OCI-LY7 (cell line): ENCODE results near the gene GALR3. TPM values are rescaled to one million over a fixed set of nuclear protein-coding genes. Genes with fewer than 3 reads are reported as not detected.

Source experiments
- BruUV-seq: library from RNA; stranded (reverse); fragments of 400-500 nt; replicated peaks from 2 replicates; lab custom pipeline; 2021; lab: Mats Ljungman, UMichigan
- CTCF ChIA-PET: fragments of 300-600 bp; sonication (Branson Sonifier 250); formaldehyde crosslinking; loops from one replicate; lab custom pipeline; 2022; ENCODE audit warnings: antibody characterized with exemption; ENCODE audit not compliant: unreplicated experiment; lab: Charles Lee
- POLR2A ChIA-PET: fragments of 300-600 bp; sonication (Branson Sonifier 250); formaldehyde crosslinking; loops from one replicate; lab custom pipeline; 2022; ENCODE audit warnings: antibody characterized with exemption; lab: Charles Lee
- DNase-seq: peaks from one replicate; pipeline ENCODE4 v3.0.0-alpha.2; 2015; ENCODE audit warnings: low spot score
- H2AFZ ChIP-seq: fragments of 200-600 bp; sonication (generic), shearing (Covaris generic); 2 replicates; pipeline ENCODE4 v1.6.1; 2014; ENCODE audit warnings: mild to moderate bottlenecking, antibody characterized with exemption, low read length, moderate library complexity
- H3K27ac ChIP-seq: fragments of 200-600 bp; sonication (generic); 2 replicates; pipeline ENCODE4 v1.5.1; 2014; ENCODE audit warnings: mixed run types, low read depth, mild to moderate bottlenecking, moderate library complexity, low read length, inconsistent platforms; ENCODE audit not compliant: poor library complexity, severe bottlenecking
- H3K36me3 ChIP-seq: fragments of 200-600 bp; sonication (generic); 2 replicates; pipeline ENCODE4 v1.6.1; 2014; ENCODE audit warnings: mild to moderate bottlenecking, antibody characterized with exemption, low read length, moderate library complexity, mixed read lengths; ENCODE audit not compliant: insufficient read depth
- H3K4me1 ChIP-seq: fragments of 200-600 bp; sonication (generic); 2 replicates; pipeline ENCODE4 v1.5.1; 2014; ENCODE audit warnings: mild to moderate bottlenecking, low read length; ENCODE audit not compliant: insufficient read depth, poor library complexity, severe bottlenecking
- H3K4me2 ChIP-seq: fragments of 200-600 bp; sonication (generic); 2 replicates; pipeline ENCODE4 v1.6.1; 2014; ENCODE audit warnings: mild to moderate bottlenecking, low read length
- H3K4me3 ChIP-seq: fragments of 200-600 bp; sonication (generic); 2 replicates; pipeline ENCODE4 v1.5.1; 2014; ENCODE audit warnings: mild to moderate bottlenecking, low read depth, low read length; ENCODE audit not compliant: poor library complexity, severe bottlenecking
- H3K79me2 ChIP-seq: fragments of 200-600 bp; sonication (generic); 2 replicates; pipeline ENCODE4 v1.6.1; 2016; ENCODE audit warnings: low read depth, mild to moderate bottlenecking, low read length, moderate library complexity, mixed read lengths; ENCODE audit not compliant: insufficient read depth
- H3K9me2 ChIP-seq: fragments of 200-600 bp; sonication (generic); 2 replicates; pipeline ENCODE4 v1.6.1; 2016; ENCODE audit warnings: mild to moderate bottlenecking, low read length, mixed read lengths; ENCODE audit not compliant: insufficient read depth
- H3K9me3 ChIP-seq: fragments of 200-600 bp; sonication (generic); 2 replicates; pipeline ENCODE4 v1.6.1; 2014; ENCODE audit warnings: mild to moderate bottlenecking, mixed run types, low read length, mixed read lengths
- H4K20me1 ChIP-seq: fragments of 200-600 bp; sonication (generic); 2 replicates; pipeline ENCODE4 v1.6.1; 2014; ENCODE audit warnings: mild to moderate bottlenecking, antibody characterized with exemption, low read length, moderate library complexity, mixed read lengths; ENCODE audit not compliant: insufficient read depth
- EZH2phosphoT487 ChIP-seq: fragments of 200-600 bp; sonication (generic); IDR thresholded peaks from 2 replicates; pipeline ENCODE4 v1.6.1; 2018; ENCODE audit warnings: low read depth, borderline replicate concordance, mild to moderate bottlenecking, mixed run types, antibody characterized with exemption, low read length, moderate library complexity, mixed read lengths
- intact Hi-C: fragments of 100-400 bp; cut with micrococcal nuclease; formaldehyde crosslinking; loops from one replicate; pipeline ENCODE4 v1.10.0; 2022; ENCODE audit not compliant: unreplicated experiment
- total RNA-seq, 2 experiments: library from RNA; depleted of rRNA in 1 of 2; stranded (reverse); fragments of >200 nt in 1 of 2; shearing (Covaris generic) in 1 of 2; gene quantifications; 2 replicates each; pipeline ENCODE4 v1.2.3, GENCODE V29; 2014 to 2022
- TF ChIP-seq, protein P1 (sequence below): fragments of 200-600 bp; sonication (generic); conservative IDR thresholded peaks from 2 replicates; pipeline ENCODE4 v1.5.1; 2014; ENCODE audit warnings: mild to moderate bottlenecking, antibody characterized with exemption, low read length, moderate library complexity, mixed read lengths

The GALR3 gene
- total RNA-seq, 2 experiments from 2014 or later, result not detected

DNA sequence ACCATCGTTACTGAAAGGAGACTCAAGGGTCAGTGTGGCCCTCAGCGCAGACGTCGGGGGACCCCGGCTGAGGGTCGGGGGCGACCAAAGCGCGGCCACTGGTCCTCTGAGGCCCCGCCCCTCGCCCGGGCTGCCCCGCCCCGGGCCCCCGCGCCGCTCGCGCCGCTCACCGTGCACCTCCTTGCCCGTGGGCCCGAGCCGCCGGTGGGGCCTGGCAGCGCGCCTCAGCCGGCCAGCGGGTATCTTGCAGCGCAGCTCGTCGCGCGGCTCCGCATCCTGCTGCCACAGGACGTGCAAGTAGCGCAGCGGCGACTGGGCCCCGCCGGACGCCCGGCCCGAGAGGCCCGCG is 20.5 kb downstream of the GALR3 start:
- Histone ChIP-seq H3K27ac (peak overlapping the region; percentile 72), H4K20me1 (no peaks in the 10 kb centered on the region), H3K79me2 (peaks cover 29% of the 10 kb centered on the region), H3K36me3 (peaks cover 18% of the 10 kb centered on the region), H3K4me3 (peak overlapping the region; percentile 85), H3K9me2 (no peaks in the 10 kb centered on the region), H3K4me2 (peak overlapping the region; percentile 92), H3K4me1 (peaks cover 18% of the 10 kb centered on the region), H2AFZ (peak overlapping the region; percentile 38), H3K9me3 (peaks cover 7% of the 10 kb centered on the region; the same call in 1 of the 2 replicates)
- ChIA-PET CTCF (no interaction called here), POLR2A (interaction anchor here (0.6 to 1.0 kb wide), 3 partner anchors 38 to 186 kb away, joined by 3 to 4 read pairs (median 3); no protein-coding TSS in a partner anchor)
- no peak for TF ChIP-seq EZH2phosphoT487
- TF ChIP-seq, protein P1, sequence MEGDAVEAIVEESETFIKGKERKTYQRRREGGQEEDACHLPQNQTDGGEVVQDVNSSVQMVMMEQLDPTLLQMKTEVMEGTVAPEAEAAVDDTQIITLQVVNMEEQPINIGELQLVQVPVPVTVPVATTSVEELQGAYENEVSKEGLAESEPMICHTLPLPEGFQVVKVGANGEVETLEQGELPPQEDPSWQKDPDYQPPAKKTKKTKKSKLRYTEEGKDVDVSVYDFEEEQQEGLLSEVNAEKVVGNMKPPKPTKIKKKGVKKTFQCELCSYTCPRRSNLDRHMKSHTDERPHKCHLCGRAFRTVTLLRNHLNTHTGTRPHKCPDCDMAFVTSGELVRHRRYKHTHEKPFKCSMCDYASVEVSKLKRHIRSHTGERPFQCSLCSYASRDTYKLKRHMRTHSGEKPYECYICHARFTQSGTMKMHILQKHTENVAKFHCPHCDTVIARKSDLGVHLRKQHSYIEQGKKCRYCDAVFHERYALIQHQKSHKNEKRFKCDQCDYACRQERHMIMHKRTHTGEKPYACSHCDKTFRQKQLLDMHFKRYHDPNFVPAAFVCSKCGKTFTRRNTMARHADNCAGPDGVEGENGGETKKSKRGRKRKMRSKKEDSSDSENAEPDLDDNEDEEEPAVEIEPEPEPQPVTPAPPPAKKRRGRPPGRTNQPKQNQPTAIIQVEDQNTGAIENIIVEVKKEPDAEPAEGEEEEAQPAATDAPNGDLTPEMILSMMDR, result no peak
- BruUV-seq, result no TSS peak
- DNase-seq, result peak; percentile 69
- intact Hi-C loops, result no loop called here

DNA sequence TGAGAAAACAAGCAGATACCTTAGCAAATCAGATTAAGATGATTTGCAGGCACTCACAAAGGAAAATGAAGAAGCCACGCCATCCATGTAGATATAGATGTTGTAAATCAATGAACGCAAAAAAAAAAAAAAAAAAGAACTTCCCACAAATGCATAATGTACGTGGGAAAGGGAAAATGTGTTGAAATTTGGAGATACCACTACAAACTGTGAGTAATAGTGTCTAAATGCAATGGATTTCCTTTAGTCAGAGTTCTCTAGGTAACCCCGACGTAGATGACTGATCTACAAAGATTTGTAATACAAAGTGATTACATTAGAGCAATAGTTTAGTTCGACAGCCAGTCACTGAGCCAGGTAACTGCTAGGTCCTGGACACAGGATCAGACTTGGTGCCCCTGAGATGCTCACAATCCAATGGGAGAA is 21.7 kb downstream of the GALR3 start:
- BruUV-seq, result no TSS peak
- Histone ChIP-seq H3K36me3 (peaks cover 8% of the 10 kb centered on the region), H2AFZ (peak overlapping the region; percentile 12; the same call in 1 of the 2 replicates), H3K4me2 (peak overlapping the region; percentile 16; the same call in 1 of the 2 replicates), H3K79me2 (peaks cover 41% of the 10 kb centered on the region), H3K4me3 (peak overlapping the region; percentile 85), H3K9me2 (no peaks in the 10 kb centered on the region), H3K4me1 (peaks cover 18% of the 10 kb centered on the region), H4K20me1 (no peaks in the 10 kb centered on the region), H3K9me3 (peaks cover 7% of the 10 kb centered on the region; the same call in 1 of the 2 replicates), H3K27ac (peak overlapping the region; percentile 39)
- intact Hi-C loops, result no loop called here
- ChIA-PET POLR2A (no interaction called here), CTCF (no interaction called here)
- DNase-seq, result no peak
- TF ChIP-seq, protein P1, result no peak
- TF ChIP-seq EZH2phosphoT487, result no peak

DNA sequence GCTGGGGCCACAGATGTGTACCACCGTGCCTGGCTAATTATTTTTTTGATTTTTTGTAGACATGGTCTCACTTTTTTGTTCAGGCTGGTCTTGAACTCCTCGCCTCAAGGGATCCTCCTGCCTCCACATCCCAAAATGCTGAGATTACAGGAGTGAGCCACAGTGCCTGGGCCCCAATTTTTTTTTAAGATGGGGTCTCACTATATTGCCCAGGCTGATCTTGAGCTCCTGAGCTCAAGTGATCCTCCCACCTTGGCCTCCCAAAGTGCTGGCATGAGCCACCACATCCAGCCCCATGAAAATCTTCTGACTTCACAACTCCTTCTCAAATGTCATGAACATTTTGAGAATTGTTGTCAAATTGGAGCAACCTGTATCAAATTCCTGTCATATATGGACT is 23.3 kb downstream of the GALR3 start:
- Histone ChIP-seq H3K4me3 (no peak overlapping the region), H3K9me2 (no peaks in the 10 kb centered on the region), H3K4me2 (no peak overlapping the region), H3K9me3 (peaks cover 7% of the 10 kb centered on the region; the same call in 1 of the 2 replicates), H3K4me1 (peaks cover 33% of the 10 kb centered on the region), H2AFZ (no peak overlapping the region), H4K20me1 (no peaks in the 10 kb centered on the region), H3K36me3 (peaks cover 17% of the 10 kb centered on the region), H3K27ac (no peak overlapping the region), H3K79me2 (peaks cover 56% of the 10 kb centered on the region)
- CTCF ChIA-PET, result no interaction called here
- no peak for DNase-seq
- BruUV-seq, result no TSS peak
- POLR2A ChIA-PET, result interaction anchor here (1.2 kb wide), 1 partner anchor 188 kb away, joined by 3 read pairs; the partner anchor contains the start of gene PDXP
- TF ChIP-seq, protein P1, result no peak
- TF ChIP-seq EZH2phosphoT487, result no peak
- intact Hi-C loops, result no loop called here
